Glutamatergic neuron (in vitro differentiated cells): ENCODE results near the gene ARID3C. TPM values are rescaled to one million over a fixed set of nuclear protein-coding genes. Genes with fewer than 3 reads are reported as not detected.

Experiments used
- DNase-seq: peaks from one replicate; pipeline ENCODE4 v3.0.0; 2022
- H3K27ac Mint-ChIP-seq: one replicate; pipeline ENCODE4 v1.8.0; 2020; ENCODE audit warnings: mild to moderate bottlenecking, mixed read lengths, inconsistent platforms; ENCODE audit not compliant: unreplicated experiment
- H3K27me3 Mint-ChIP-seq: one replicate; pipeline ENCODE4 v1.8.0; 2020; ENCODE audit warnings: mild to moderate bottlenecking, moderate library complexity, mixed read lengths, inconsistent platforms; ENCODE audit not compliant: unreplicated experiment
- H3K36me3 Mint-ChIP-seq: one replicate; pipeline ENCODE4 v1.8.0; 2020; ENCODE audit warnings: mild to moderate bottlenecking, mixed read lengths, inconsistent platforms; ENCODE audit not compliant: unreplicated experiment
- H3K4me1 Mint-ChIP-seq: one replicate; pipeline ENCODE4 v1.8.0; 2020; ENCODE audit warnings: mild to moderate bottlenecking, low read depth, mixed read lengths, inconsistent platforms; ENCODE audit not compliant: unreplicated experiment
- H3K4me3 Mint-ChIP-seq: one replicate; pipeline ENCODE4 v1.8.0; 2020; ENCODE audit warnings: mild to moderate bottlenecking, mixed read lengths, inconsistent platforms; ENCODE audit not compliant: unreplicated experiment
- H3K9me3 Mint-ChIP-seq: one replicate; pipeline ENCODE4 v1.8.0; 2020; ENCODE audit warnings: mild to moderate bottlenecking, moderate library complexity, mixed read lengths, inconsistent platforms; ENCODE audit not compliant: unreplicated experiment
- CTCF ChIP-seq: fragments of 200-600 bp; sonication (generic); IDR thresholded peaks from one replicate; pipeline ENCODE4 v1.5.0; 2021; ENCODE audit not compliant: partially characterized antibody, unreplicated experiment
- long read RNA-seq: library from polyadenylated mRNA; unstranded; transcript quantifications from one replicate; pipeline ENCODE4 v2.0.0, GENCODE V29; 2020; ENCODE audit not compliant: unreplicated experiment
- total RNA-seq: library from RNA; stranded (reverse); fragmentation: NEBNext Ultra II Directional; extraction: Animal tissue kit (Norgen Biotek cat#: 25700); gene quantifications from one replicate; pipeline ENCODE4 v1.2.1, GENCODE V29; 2021; ENCODE audit not compliant: unreplicated experiment

ARID3C gene
- not detected for total RNA-seq
- long read RNA-seq, result 0 reads

DNA sequence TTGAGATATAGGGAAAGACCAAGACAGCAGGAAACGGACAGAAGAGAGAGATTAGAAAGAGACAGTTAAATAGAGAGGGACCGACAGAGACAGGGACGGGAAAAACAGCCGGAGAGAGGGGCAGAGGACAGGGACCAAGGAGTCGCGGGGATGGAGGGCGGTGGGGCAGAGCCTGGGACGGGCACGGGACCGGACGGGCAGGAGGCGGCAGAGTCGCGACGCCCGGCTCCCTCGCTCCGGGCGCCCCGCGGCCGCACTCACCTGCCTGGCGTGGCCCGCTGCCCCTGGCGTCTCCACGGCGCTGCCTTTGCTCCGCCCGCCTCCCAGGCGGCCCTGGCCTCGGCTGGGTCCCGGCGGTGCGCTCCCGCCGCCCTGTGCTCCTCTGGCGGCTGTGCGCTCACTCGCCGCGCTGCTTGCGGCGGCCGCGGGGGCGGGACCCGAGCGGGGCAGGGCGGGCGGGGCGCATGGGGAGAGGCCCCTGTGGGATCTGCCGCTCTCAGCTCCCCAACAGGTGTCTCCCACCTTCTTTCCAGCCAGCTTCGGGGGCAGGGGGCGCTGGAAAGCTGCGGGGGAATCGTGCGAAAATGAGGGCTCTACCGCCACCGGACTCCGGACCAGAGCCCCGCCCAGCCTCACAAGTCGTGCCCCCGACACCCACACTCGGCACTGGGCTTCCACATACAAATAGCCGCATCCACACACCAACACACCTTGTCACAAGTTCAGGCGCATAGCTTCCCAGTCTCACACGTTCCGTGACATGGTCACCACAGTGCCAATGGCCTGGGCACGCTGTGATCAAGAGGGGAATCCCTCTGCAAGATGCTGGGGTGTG, at the start of gene ARID3C:
TSS of gene ARID3C (minus strand) at position 411 of the 835 bp plus-strand sequence. CDS start 1,052 bp downstream, outside the sequence.
- no peak for TF ChIP-seq CTCF
- peaks cover 45% of the 10 kb centered on the region for H3K27me3 Mint-ChIP-seq
- H3K27ac Mint-ChIP-seq, result no peak within 1 kb of the TSS
- H3K36me3 Mint-ChIP-seq, result peaks cover 6% of the 10 kb centered on the region
- H3K4me3 Mint-ChIP-seq, result peak within 1 kb of the TSS; percentile 95
- peaks cover 11% of the 10 kb centered on the region for H3K9me3 Mint-ChIP-seq
- H3K4me1 Mint-ChIP-seq, result peaks cover 8% of the 10 kb centered on the region
- peak; percentile 62 for DNase-seq

- H3K9me3 Mint-ChIP-seq, result peaks cover 6% of the 10 kb centered on the region
- no peak overlapping the region for H3K27ac Mint-ChIP-seq
- H3K4me1 Mint-ChIP-seq, result peaks cover 9% of the 10 kb centered on the region
- H3K36me3 Mint-ChIP-seq, result no peaks in the 10 kb centered on the region
- no peak for DNase-seq
- H3K27me3 Mint-ChIP-seq, result no peaks in the 10 kb centered on the region
- H3K4me3 Mint-ChIP-seq, result no peak overlapping the region
- no peak for TF ChIP-seq CTCF
These were observed 47.0 kb upstream of the ARID3C start for GRCh38 chr9:34675869-34676268.

DNA sequence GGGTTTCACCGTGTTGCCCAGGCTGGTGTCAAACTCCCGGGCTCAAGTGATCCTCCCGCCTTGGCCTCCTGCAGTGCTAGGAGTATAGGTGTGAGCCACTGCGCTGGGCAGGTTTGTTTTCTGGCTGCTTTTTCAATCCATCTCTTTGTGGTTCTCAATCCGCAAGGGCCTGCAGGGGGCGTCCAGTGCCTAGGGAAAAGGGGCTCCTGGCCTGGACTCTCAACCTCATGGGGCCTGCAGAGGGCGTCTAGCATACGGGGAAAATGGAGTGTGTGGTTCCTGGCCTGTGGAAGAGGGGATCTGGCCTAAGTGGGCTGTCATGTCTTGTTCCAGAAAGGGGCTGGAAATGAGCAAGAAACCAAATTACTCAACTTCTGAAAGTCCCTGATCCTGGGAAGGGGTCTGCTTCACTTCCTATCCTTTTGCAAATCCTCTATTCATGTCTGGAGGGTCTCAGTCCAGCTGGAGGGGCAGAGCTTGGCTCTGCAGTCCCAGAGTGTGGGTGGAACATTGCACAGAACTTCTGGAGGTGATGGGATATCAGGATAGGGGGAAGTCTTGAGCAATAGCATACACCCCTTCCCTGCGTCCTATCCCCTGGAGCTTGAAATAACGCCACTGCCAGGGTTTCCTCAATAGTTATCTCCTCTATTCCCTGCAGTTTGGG, 46.3 kb upstream of the ARID3C start:
- H3K9me3 Mint-ChIP-seq, result peaks cover 7% of the 10 kb centered on the region
- peaks cover 11% of the 10 kb centered on the region for H3K4me1 Mint-ChIP-seq
- peak; percentile 82 for DNase-seq
- H3K4me3 Mint-ChIP-seq, result peak overlapping the region; percentile 34
- TF ChIP-seq CTCF, result peak; percentile 65
- H3K27me3 Mint-ChIP-seq, result no peaks in the 10 kb centered on the region
- H3K36me3 Mint-ChIP-seq, result no peaks in the 10 kb centered on the region
- H3K27ac Mint-ChIP-seq, result no peak overlapping the region

DNA sequence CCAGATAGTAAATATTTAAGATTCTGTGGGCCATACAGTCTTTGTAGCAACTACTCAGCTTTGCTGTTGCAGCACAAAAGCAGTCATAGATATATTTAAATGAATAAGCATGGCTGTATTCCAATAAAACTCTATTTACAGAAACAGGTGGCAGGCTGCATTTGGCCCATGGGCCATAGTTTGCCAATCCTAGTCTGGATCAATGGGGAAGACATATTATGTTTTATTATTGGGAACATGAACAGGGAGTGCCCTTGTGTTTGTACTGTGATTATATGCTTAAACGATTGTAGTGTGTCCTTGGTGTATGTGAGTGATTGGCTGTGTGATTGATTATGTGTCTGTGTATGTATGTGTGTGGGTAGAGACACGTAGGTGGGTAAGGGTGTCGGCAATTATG, 45.6 kb upstream of the ARID3C start:
- peak overlapping the region; percentile 31 for H3K27ac Mint-ChIP-seq
- H3K36me3 Mint-ChIP-seq, result peaks cover 2% of the 10 kb centered on the region
- no peaks in the 10 kb centered on the region for H3K27me3 Mint-ChIP-seq
- H3K9me3 Mint-ChIP-seq, result peaks cover 7% of the 10 kb centered on the region
- DNase-seq, result no peak
- TF ChIP-seq CTCF, result no peak
- H3K4me1 Mint-ChIP-seq, result peaks cover 11% of the 10 kb centered on the region
- peak overlapping the region; percentile 71 for H3K4me3 Mint-ChIP-seq

GRCh38 chr9:34671307-34671706, 42.4 kb upstream of the ARID3C start:
- H3K36me3 Mint-ChIP-seq, result peaks cover 7% of the 10 kb centered on the region
- peaks cover 11% of the 10 kb centered on the region for H3K4me1 Mint-ChIP-seq
- H3K27ac Mint-ChIP-seq, result no peak overlapping the region
- no peaks in the 10 kb centered on the region for H3K27me3 Mint-ChIP-seq
- H3K9me3 Mint-ChIP-seq, result peaks cover 6% of the 10 kb centered on the region
- no peak for DNase-seq
- H3K4me3 Mint-ChIP-seq, result no peak overlapping the region
- no peak for TF ChIP-seq CTCF
